ENCODE results near the gene CABP2.
"Not testable (repeated sequence)": the region's sequence is repeated elsewhere in the genome, so short reads cannot be mapped to it uniquely, and the experiment has no call there.

The CABP2 gene

GRCh38 chr11:67548112-67548511 lies 24.9 kb upstream of the CABP2 start:
- H3K36me3 ChIP-seq (ENCODE audit: insufficient read depth, low read length); H3K9me3 ChIP-seq (ENCODE audit: control insufficient read depth, insufficient read depth, low read length); H3K9ac ChIP-seq (ENCODE audit: low read depth, low read length); H3K4me1 ChIP-seq (ENCODE audit: insufficient read depth, low read length): not testable (repeated sequence)

- Histone ChIP-seq H3K9me3 (ENCODE audit: control insufficient read depth, insufficient read depth, low read length) (no peaks in the 10 kb centered on the region), H3K36me3 (ENCODE audit: insufficient read depth, low read length) (no peaks in the 10 kb centered on the region), H3K9ac (ENCODE audit: low read depth, low read length) (no peak overlapping the region), H3K4me1 (ENCODE audit: insufficient read depth, low read length) (no peaks in the 10 kb centered on the region)
Measured at GRCh38 chr11:67545280-67545679, 22.0 kb upstream of the CABP2 start.

- H3K36me3 ChIP-seq (ENCODE audit: insufficient read depth, low read length) = no peaks in the 10 kb centered on the region
- H3K9ac ChIP-seq (ENCODE audit: low read depth, low read length) = no peak overlapping the region
- H3K9me3 ChIP-seq (ENCODE audit: control insufficient read depth, insufficient read depth, low read length) = no peaks in the 10 kb centered on the region
- no peaks in the 10 kb centered on the region for H3K4me1 ChIP-seq (ENCODE audit: insufficient read depth, low read length)
Measured at GRCh38 chr11:67544616-67545242, 21.5 kb upstream of the CABP2 start.

- Histone ChIP-seq H3K36me3 (ENCODE audit: insufficient read depth, low read length) (no peaks in the 10 kb centered on the region), H3K9ac (ENCODE audit: low read depth, low read length) (no peak overlapping the region), H3K9me3 (ENCODE audit: control insufficient read depth, insufficient read depth, low read length) (no peaks in the 10 kb centered on the region), H3K4me1 (ENCODE audit: insufficient read depth, low read length) (no peaks in the 10 kb centered on the region)
Measured at GRCh38 chr11:67543585-67543984, 20.3 kb upstream of the CABP2 start.

GRCh38 chr11:67542971-67543370 lies 19.7 kb upstream of the CABP2 start:
- H3K36me3 ChIP-seq (ENCODE audit: insufficient read depth, low read length) = no peaks in the 10 kb centered on the region
- no peak overlapping the region for H3K9ac ChIP-seq (ENCODE audit: low read depth, low read length)
- H3K4me1 ChIP-seq (ENCODE audit: insufficient read depth, low read length) = no peaks in the 10 kb centered on the region

GRCh38 chr11:67542169-67542568 lies 18.9 kb upstream of the CABP2 start:
- no peaks in the 10 kb centered on the region for H3K4me1 ChIP-seq (ENCODE audit: insufficient read depth, low read length)
- H3K9ac ChIP-seq (ENCODE audit: low read depth, low read length) = no peak overlapping the region
- no peaks in the 10 kb centered on the region for H3K36me3 ChIP-seq (ENCODE audit: insufficient read depth, low read length)
- H3K9me3 ChIP-seq (ENCODE audit: control insufficient read depth, insufficient read depth, low read length) = no peaks in the 10 kb centered on the region

More at GRCh38 chr11:67542971-67543370, 19.7 kb upstream of the CABP2 start:
- H3K9me3 ChIP-seq (ENCODE audit: control insufficient read depth, insufficient read depth, low read length) = no peaks in the 10 kb centered on the region

GRCh38 chr11:67541198-67541597 lies 18.0 kb upstream of the CABP2 start:
- Histone ChIP-seq H3K4me1 (ENCODE audit: insufficient read depth, low read length) (no peaks in the 10 kb centered on the region), H3K9ac (ENCODE audit: low read depth, low read length) (no peak overlapping the region)

GRCh38 chr11:67539550-67539949 lies 16.3 kb upstream of the CABP2 start:
- no peak overlapping the region for H3K9ac ChIP-seq (ENCODE audit: low read depth, low read length)
- H3K36me3 ChIP-seq (ENCODE audit: insufficient read depth, low read length) = no peaks in the 10 kb centered on the region
- no peaks in the 10 kb centered on the region for H3K4me1 ChIP-seq (ENCODE audit: insufficient read depth, low read length)
- H3K9me3 ChIP-seq (ENCODE audit: control insufficient read depth, insufficient read depth, low read length) = peaks cover 6% of the 10 kb centered on the region; the same call in 1 of the 2 replicates

More at GRCh38 chr11:67541198-67541597, 18.0 kb upstream of the CABP2 start:
- no peaks in the 10 kb centered on the region for H3K36me3 ChIP-seq (ENCODE audit: insufficient read depth, low read length)
- no peaks in the 10 kb centered on the region for H3K9me3 ChIP-seq (ENCODE audit: control insufficient read depth, insufficient read depth, low read length)

- no peak overlapping the region for H3K9ac ChIP-seq (ENCODE audit: low read depth, low read length)
- no peaks in the 10 kb centered on the region for H3K4me1 ChIP-seq (ENCODE audit: insufficient read depth, low read length)
- H3K9me3 ChIP-seq (ENCODE audit: control insufficient read depth, insufficient read depth, low read length) = peaks cover 9% of the 10 kb centered on the region; the same call in 1 of the 2 replicates
- no peaks in the 10 kb centered on the region for H3K36me3 ChIP-seq (ENCODE audit: insufficient read depth, low read length)
Measured at GRCh38 chr11:67538823-67539505, 15.7 kb upstream of the CABP2 start.

- Histone ChIP-seq H3K36me3 (ENCODE audit: insufficient read depth, low read length) (no peaks in the 10 kb centered on the region), H3K9me3 (ENCODE audit: control insufficient read depth, insufficient read depth, low read length) (peaks cover 15% of the 10 kb centered on the region; the same call in 1 of the 2 replicates), H3K4me1 (ENCODE audit: insufficient read depth, low read length) (no peaks in the 10 kb centered on the region), H3K9ac (ENCODE audit: low read depth, low read length) (no peak overlapping the region)
Measured at GRCh38 chr11:67538306-67538705, 15.1 kb upstream of the CABP2 start.

- no peak overlapping the region for H3K9ac ChIP-seq (ENCODE audit: low read depth, low read length)
- H3K4me1 ChIP-seq (ENCODE audit: insufficient read depth, low read length) = no peaks in the 10 kb centered on the region
- H3K36me3 ChIP-seq (ENCODE audit: insufficient read depth, low read length) = no peaks in the 10 kb centered on the region
- H3K9me3 ChIP-seq (ENCODE audit: control insufficient read depth, insufficient read depth, low read length) = peaks cover 20% of the 10 kb centered on the region; the same call in 1 of the 2 replicates
Measured at GRCh38 chr11:67535561-67535960, 12.3 kb upstream of the CABP2 start.

- Histone ChIP-seq H3K4me1 (ENCODE audit: insufficient read depth, low read length) (no peaks in the 10 kb centered on the region), H3K36me3 (ENCODE audit: insufficient read depth, low read length) (no peaks in the 10 kb centered on the region), H3K9me3 (ENCODE audit: control insufficient read depth, insufficient read depth, low read length) (peaks cover 20% of the 10 kb centered on the region; the same call in 1 of the 2 replicates), H3K9ac (ENCODE audit: low read depth, low read length) (no peak overlapping the region)
Measured at GRCh38 chr11:67534070-67534679, 10.9 kb upstream of the CABP2 start.

- peaks cover 20% of the 10 kb centered on the region; the same call in 1 of the 2 replicates for H3K9me3 ChIP-seq (ENCODE audit: control insufficient read depth, insufficient read depth, low read length)
- H3K4me1 ChIP-seq (ENCODE audit: insufficient read depth, low read length) = no peaks in the 10 kb centered on the region
- no peaks in the 10 kb centered on the region for H3K36me3 ChIP-seq (ENCODE audit: insufficient read depth, low read length)
- no peak overlapping the region for H3K9ac ChIP-seq (ENCODE audit: low read depth, low read length)
Measured at GRCh38 chr11:67532889-67533288, 9.6 kb upstream of the CABP2 start.

- no peaks in the 10 kb centered on the region for H3K36me3 ChIP-seq (ENCODE audit: insufficient read depth, low read length)
- H3K4me1 ChIP-seq (ENCODE audit: insufficient read depth, low read length) = no peaks in the 10 kb centered on the region
- peaks cover 15% of the 10 kb centered on the region; the same call in 1 of the 2 replicates for H3K9me3 ChIP-seq (ENCODE audit: control insufficient read depth, insufficient read depth, low read length)
- no peak overlapping the region for H3K9ac ChIP-seq (ENCODE audit: low read depth, low read length)
Measured at GRCh38 chr11:67530282-67530592, 7.0 kb upstream of the CABP2 start.

- Histone ChIP-seq H3K9ac (ENCODE audit: low read depth, low read length) (no peak overlapping the region), H3K4me1 (ENCODE audit: insufficient read depth, low read length) (no peaks in the 10 kb centered on the region), H3K9me3 (ENCODE audit: control insufficient read depth, insufficient read depth, low read length) (peaks cover 6% of the 10 kb centered on the region; the same call in 1 of the 2 replicates), H3K36me3 (ENCODE audit: insufficient read depth, low read length) (no peaks in the 10 kb centered on the region)
Measured at GRCh38 chr11:67528376-67528775, 5.1 kb upstream of the CABP2 start.
